ENCODE results near the gene ZBTB46. TPM values are rescaled to one million over a fixed set of nuclear protein-coding genes. Genes with fewer than 3 reads are reported as not detected.

Gene ZBTB46
- polyA plus RNA-seq, 3 donors = 0.07 to 2.3 (median 0.37) TPM

DNA sequence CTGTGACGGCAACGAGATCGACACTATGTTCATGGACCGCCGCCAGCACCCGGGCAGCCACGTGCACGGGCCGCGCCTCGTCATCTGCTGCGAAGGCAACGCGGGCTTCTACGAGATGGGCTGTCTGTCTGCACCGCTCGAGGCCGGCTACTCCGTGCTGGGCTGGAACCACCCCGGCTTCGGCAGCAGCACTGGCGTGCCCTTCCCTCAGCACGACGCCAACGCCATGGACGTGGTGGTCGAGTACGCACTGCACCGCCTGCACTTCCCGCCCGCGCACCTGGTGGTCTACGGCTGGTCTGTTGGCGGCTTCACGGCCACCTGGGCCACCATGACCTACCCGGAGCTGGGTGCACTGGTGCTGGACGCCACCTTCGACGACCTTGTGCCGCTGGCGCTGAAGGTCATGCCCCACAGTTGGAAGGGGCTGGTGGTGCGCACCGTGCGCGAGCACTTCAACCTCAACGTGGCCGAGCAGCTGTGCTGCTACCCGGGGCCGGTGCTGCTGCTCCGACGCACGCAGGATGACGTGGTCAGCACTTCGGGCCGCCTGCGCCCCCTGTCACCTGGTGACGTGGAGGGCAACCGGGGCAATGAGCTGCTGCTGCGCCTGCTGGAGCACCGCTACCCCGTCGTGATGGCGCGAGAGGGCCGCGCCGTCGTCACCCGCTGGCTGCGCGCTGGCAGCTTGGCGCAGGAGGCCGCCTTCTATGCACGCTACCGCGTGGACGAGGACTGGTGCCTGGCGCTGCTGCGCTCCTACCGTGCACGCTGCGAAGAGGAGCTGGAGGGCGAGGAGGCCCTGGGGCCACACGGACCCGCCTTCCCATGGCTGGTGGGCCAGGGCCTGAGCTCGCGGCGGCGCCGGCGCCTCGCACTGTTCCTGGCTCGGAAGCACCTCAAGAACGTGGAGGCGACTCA is 31.2 kb upstream of the ZBTB46 start:
- Histone ChIP-seq H3K36me3 (replicated peaks in 1 of 2; ENCODE audit: control insufficient read depth in 1 of 2, insufficient read depth in 2 of 2, low read length in 2 of 2) (peaks cover 5 to 10% of the 10 kb centered on the region in 2 donors), H3K79me2 (ENCODE audit: insufficient read depth, low read length) (peaks cover 46% of the 10 kb centered on the region), H2AFZ (ENCODE audit: insufficient read depth, low read depth, low read length, poor library complexity, severe bottlenecking) (no peak overlapping the region), H3K27me3 (ENCODE audit: control insufficient read depth in 2 of 2, insufficient read depth in 2 of 2, low read length in 2 of 2) (no peaks in the 10 kb centered on the region), H3K27ac (ENCODE audit: low read depth in 1 of 2, low read length in 2 of 2) (no peak overlapping the region), H3K9me3 (replicated peaks in 1 of 2; ENCODE audit: control insufficient read depth in 1 of 2, insufficient read depth in 1 of 2, low read length in 2 of 2) (no peaks in the 10 kb centered on the region), H3K9ac (ENCODE audit: insufficient read depth, low read length, poor library complexity, severe bottlenecking) (no peak overlapping the region), H4K20me1 (ENCODE audit: insufficient read depth, low read length) (peaks cover 7% of the 10 kb centered on the region), H3K4me2 (replicated peaks; ENCODE audit: extremely low read depth, low read length, poor library complexity, severe bottlenecking) (no peak overlapping the region), H3K4me3 (replicated peaks in 1 of 3; ENCODE audit: low read depth in 2 of 3, low read length in 3 of 3) (no peak overlapping the region), H3K4me1 (ENCODE audit: control insufficient read depth in 1 of 2, insufficient read depth in 2 of 2, low read length in 2 of 2) (peaks cover 78 to 93% of the 10 kb centered on the region in 2 donors)
- 98% methylated on average over 89 of the region's 95 CpGs for WGBS (ENCODE audit: insufficient coverage)
- DNase-seq = no peak
- TF ChIP-seq, protein P1, sequence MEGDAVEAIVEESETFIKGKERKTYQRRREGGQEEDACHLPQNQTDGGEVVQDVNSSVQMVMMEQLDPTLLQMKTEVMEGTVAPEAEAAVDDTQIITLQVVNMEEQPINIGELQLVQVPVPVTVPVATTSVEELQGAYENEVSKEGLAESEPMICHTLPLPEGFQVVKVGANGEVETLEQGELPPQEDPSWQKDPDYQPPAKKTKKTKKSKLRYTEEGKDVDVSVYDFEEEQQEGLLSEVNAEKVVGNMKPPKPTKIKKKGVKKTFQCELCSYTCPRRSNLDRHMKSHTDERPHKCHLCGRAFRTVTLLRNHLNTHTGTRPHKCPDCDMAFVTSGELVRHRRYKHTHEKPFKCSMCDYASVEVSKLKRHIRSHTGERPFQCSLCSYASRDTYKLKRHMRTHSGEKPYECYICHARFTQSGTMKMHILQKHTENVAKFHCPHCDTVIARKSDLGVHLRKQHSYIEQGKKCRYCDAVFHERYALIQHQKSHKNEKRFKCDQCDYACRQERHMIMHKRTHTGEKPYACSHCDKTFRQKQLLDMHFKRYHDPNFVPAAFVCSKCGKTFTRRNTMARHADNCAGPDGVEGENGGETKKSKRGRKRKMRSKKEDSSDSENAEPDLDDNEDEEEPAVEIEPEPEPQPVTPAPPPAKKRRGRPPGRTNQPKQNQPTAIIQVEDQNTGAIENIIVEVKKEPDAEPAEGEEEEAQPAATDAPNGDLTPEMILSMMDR (IDR thresholded peaks at IDR 0.05) = no peak
- Mint-ChIP-seq H3K4me1 (peaks cover 65% of the 10 kb centered on the region), H3K9me3 (no peaks in the 10 kb centered on the region), H3K27ac (no peak overlapping the region), H3K36me3 (peaks cover 7 to 41% of the 10 kb centered on the region in 2 donors), H3K4me3 (no peak overlapping the region), H3K27me3 (ENCODE audit: low read depth in 3 of 3) (peaks cover 7 to 17% (median 13%) of the 10 kb centered on the region in 3 donors)
- intact Hi-C loops (cut with micrococcal nuclease) = loop anchor here (2.0 to 10.0 kb wide), 4 partner anchors 15 to 327 kb away; partner anchors contain the start of gene PTK6 (in 1 of the 2)

DNA sequence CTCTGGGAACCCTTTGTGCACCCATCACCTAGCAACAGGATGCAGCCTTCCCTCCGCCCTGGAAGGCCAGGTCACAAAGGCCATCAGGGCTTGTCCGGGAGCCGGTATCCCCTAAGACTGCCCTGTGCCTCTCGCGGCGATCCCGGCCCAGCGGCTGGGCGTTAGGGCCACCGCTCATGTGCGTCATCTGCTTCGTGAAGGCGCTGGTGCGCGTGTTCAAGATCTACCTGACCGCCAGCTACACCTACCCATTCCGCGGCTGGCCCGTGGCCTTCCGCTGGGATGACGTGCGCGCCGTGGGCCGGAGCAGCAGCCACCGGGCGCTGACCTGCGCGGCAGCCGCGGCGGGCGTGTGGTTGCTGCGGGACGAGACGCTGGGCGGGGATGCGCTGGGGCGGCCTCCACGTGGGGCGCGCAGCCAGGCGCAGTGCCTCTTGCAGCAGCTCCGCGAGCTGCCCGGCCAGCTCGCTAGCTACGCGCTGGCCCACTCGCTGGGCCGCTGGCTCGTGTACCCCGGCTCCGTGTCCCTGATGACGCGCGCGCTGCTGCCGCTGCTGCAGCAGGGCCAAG is 30.4 kb upstream of the ZBTB46 start, which contains the start of gene ABHD16B:
ABHD16B (plus strand) TSS at position 134 of the 570 bp plus-strand sequence; CDS start at position 177, 43 bp downstream.
- 95% methylated on average over 59 of the region's 59 CpGs for WGBS (ENCODE audit: insufficient coverage)
- Histone ChIP-seq H3K4me1 (ENCODE audit: control insufficient read depth in 1 of 2, insufficient read depth in 2 of 2, low read length in 2 of 2) (peaks cover 70 to 85% of the 10 kb centered on the region in 2 donors), H3K9me3 (replicated peaks in 1 of 2; ENCODE audit: control insufficient read depth in 1 of 2, insufficient read depth in 1 of 2, low read length in 2 of 2) (no peaks in the 10 kb centered on the region), H4K20me1 (ENCODE audit: insufficient read depth, low read length) (peaks cover 7% of the 10 kb centered on the region), H3K79me2 (ENCODE audit: insufficient read depth, low read length) (peaks cover 38% of the 10 kb centered on the region), H3K4me3 (replicated peaks in 1 of 3; ENCODE audit: low read depth in 2 of 3, low read length in 3 of 3) (peak within 1 kb of the TSS in 1 of 3 experiments; percentile 63), H3K4me2 (replicated peaks; ENCODE audit: extremely low read depth, low read length, poor library complexity, severe bottlenecking) (peak within 1 kb of the TSS; percentile 63), H3K9ac (ENCODE audit: insufficient read depth, low read length, poor library complexity, severe bottlenecking) (no peak within 1 kb of the TSS), H3K27me3 (ENCODE audit: control insufficient read depth in 2 of 2, insufficient read depth in 2 of 2, low read length in 2 of 2) (peaks cover 0 to 3% of the 10 kb centered on the region in 2 donors), H2AFZ (ENCODE audit: insufficient read depth, low read depth, low read length, poor library complexity, severe bottlenecking) (peak within 1 kb of the TSS; percentile 55), H3K27ac (ENCODE audit: low read depth in 1 of 2, low read length in 2 of 2) (peak within 1 kb of the TSS; percentile 51 to 70), H3K36me3 (replicated peaks in 1 of 2; ENCODE audit: control insufficient read depth in 1 of 2, insufficient read depth in 2 of 2, low read length in 2 of 2) (peaks cover 5 to 10% of the 10 kb centered on the region in 2 donors)
- Mint-ChIP-seq H3K27me3 (ENCODE audit: low read depth in 3 of 3) (peaks cover 7 to 25% (median 20%) of the 10 kb centered on the region in 3 donors), H3K4me3 (peak within 1 kb of the TSS; percentile 50 to 77), H3K4me1 (peaks cover 60% of the 10 kb centered on the region), H3K9me3 (no peaks in the 10 kb centered on the region), H3K27ac (peak within 1 kb of the TSS; percentile 79 to 92 (median 89)), H3K36me3 (peaks cover 7 to 34% of the 10 kb centered on the region in 2 donors)
- no peak for DNase-seq
- TF ChIP-seq, protein P1 (IDR thresholded peaks at IDR 0.05) = no peak
- intact Hi-C loops (cut with micrococcal nuclease) = loop anchor here (2.0 to 10.0 kb wide), 4 partner anchors 15 to 327 kb away; partner anchors contain the start of gene PTK6 (in 1 of the 2)
